Hepatocyte (in vitro differentiated cells): ENCODE measurements around the gene PPP2R5C. TPM values are rescaled to one million over a fixed set of nuclear protein-coding genes. Genes with fewer than 3 reads are reported as not detected.

Experiments
- DNase-seq: peaks from one replicate; pipeline ENCODE4 v3.0.0-alpha.2; 2016; ENCODE audit warnings: low spot score
- H2AFZ ChIP-seq: fragments of 200-600 bp; sonication (generic); 2 replicates; pipeline ENCODE4 v1.6.0; 2016; ENCODE audit warnings: antibody characterized with exemption, mild to moderate bottlenecking
- H3K27ac ChIP-seq: fragments of 200-600 bp; sonication (generic); 2 replicates; pipeline ENCODE4 v1.5.1; 2016; ENCODE audit warnings: mild to moderate bottlenecking
- H3K27me3 ChIP-seq: fragments of 200-600 bp; sonication (generic); 2 replicates; pipeline ENCODE4 v1.6.1; 2016
- H3K36me3 ChIP-seq: fragments of 200-600 bp; sonication (generic); replicated peaks from 2 replicates; pipeline ENCODE4 v1.5.1; 2016; ENCODE audit warnings: low read depth; ENCODE audit not compliant: insufficient read depth
- H3K4me1 ChIP-seq: fragments of 200-600 bp; sonication (generic); 2 replicates; pipeline ENCODE4 v1.5.1; 2016; ENCODE audit warnings: mild to moderate bottlenecking, moderate library complexity; ENCODE audit not compliant: insufficient read depth
- H3K4me2 ChIP-seq: fragments of 200-600 bp; sonication (generic); 2 replicates; pipeline ENCODE4 v1.6.0; 2016
- H3K4me3 ChIP-seq: fragments of 200-600 bp; sonication (generic); 2 replicates; pipeline ENCODE4 v1.5.1; 2016; ENCODE audit warnings: mild to moderate bottlenecking
- H3K79me2 ChIP-seq: fragments of 200-600 bp; sonication (generic); 2 replicates; pipeline ENCODE4 v1.6.0; 2017; ENCODE audit warnings: mild to moderate bottlenecking
- H3K9me2 ChIP-seq: fragments of 200-600 bp; sonication (generic); replicated peaks from 2 replicates; pipeline ENCODE4 v1.6.0; 2017; ENCODE audit warnings: mild to moderate bottlenecking; ENCODE audit not compliant: insufficient read depth
- H3K9me3 ChIP-seq: fragments of 200-600 bp; sonication (generic); 2 replicates; pipeline ENCODE4 v1.5.1; 2016; ENCODE audit warnings: low read depth, mild to moderate bottlenecking
- H4K20me1 ChIP-seq: fragments of 200-600 bp; sonication (generic); 2 replicates; pipeline ENCODE4 v1.6.0; 2016; ENCODE audit warnings: mild to moderate bottlenecking; ENCODE audit not compliant: insufficient read depth, poor library complexity, severe bottlenecking
- CTCF ChIP-seq: fragments of 200-600 bp; sonication (generic); IDR thresholded peaks from 2 replicates; pipeline ENCODE4 v1.5.1; 2016; ENCODE audit warnings: antibody characterized with exemption, mild to moderate bottlenecking; ENCODE audit not compliant: poor library complexity
- EZH2 ChIP-seq: fragments of 200-600 bp; sonication (generic); IDR thresholded peaks from 2 replicates; pipeline ENCODE4 v1.6.1; 2016; ENCODE audit warnings: antibody characterized with exemption, mild to moderate bottlenecking, borderline replicate concordance
- EZH2phosphoT487 ChIP-seq: fragments of 200-600 bp; sonication (generic); IDR thresholded peaks from one replicate; pipeline ENCODE4 v1.6.1; 2018; ENCODE audit warnings: antibody characterized with exemption, mild to moderate bottlenecking, low read depth, moderate library complexity; ENCODE audit not compliant: unreplicated experiment, severe bottlenecking
- WGBS: methylation state at CpG from one replicate; pipeline ENCODE4 v1.1.6; 2016; ENCODE audit warnings: low lambda C conversion rate; ENCODE audit errors: missing lambda C conversion rate; 5-methylcytosine and 5-hydroxymethylcytosine counted together
- polyA plus RNA-seq: library from polyadenylated mRNA; unstranded; fragments of >200 nt; fragmentation: Nextera tagmentation; extraction: Ambion mirVana; gene quantifications from 2 replicates; pipeline ENCODE4 v1.2.1, GENCODE V29; 2016
- total RNA-seq: library from RNA; depleted of rRNA; stranded (reverse); fragments of >200 nt; gene quantifications from 2 replicates; pipeline ENCODE4 v1.2.3, GENCODE V29; 2014

Gene PPP2R5C
- total and polyA plus RNA-seq, 2 experiments from 2014 or later: 47.4 to 78.0 TPM

GRCh38 chr14:101937926-101938767, 176.6 kb downstream of the PPP2R5C start:
- no peak overlapping the region for H3K27ac ChIP-seq
- 63% methylated on average over 12 of the region's 13 CpGs for WGBS
- no peaks in the 10 kb centered on the region for H4K20me1 ChIP-seq
- no peak overlapping the region for H3K4me3 ChIP-seq
- H3K4me2 ChIP-seq: no peak overlapping the region
- no peak overlapping the region for H2AFZ ChIP-seq
- TF ChIP-seq EZH2phosphoT487 (no peak), EZH2 (no peak), CTCF (no peak)
- no peaks in the 10 kb centered on the region for H3K27me3 ChIP-seq
- DNase-seq: no peak
- H3K9me3 ChIP-seq: no peaks in the 10 kb centered on the region
- H3K79me2 ChIP-seq: no peaks in the 10 kb centered on the region
- H3K4me1 ChIP-seq: no peaks in the 10 kb centered on the region
- no peaks in the 10 kb centered on the region for H3K36me3 ChIP-seq
- no peaks in the 10 kb centered on the region for H3K9me2 ChIP-seq

GRCh38 chr14:101939646-101940170, 178.2 kb downstream of the PPP2R5C start:
- Histone ChIP-seq H3K27me3 (no peaks in the 10 kb centered on the region), H4K20me1 (no peaks in the 10 kb centered on the region), H3K9me2 (no peaks in the 10 kb centered on the region), H3K4me3 (no peak overlapping the region), H3K9me3 (no peaks in the 10 kb centered on the region), H3K4me2 (no peak overlapping the region), H3K79me2 (no peaks in the 10 kb centered on the region), H3K4me1 (no peaks in the 10 kb centered on the region), H2AFZ (no peak overlapping the region), H3K27ac (no peak overlapping the region), H3K36me3 (no peaks in the 10 kb centered on the region)
- WGBS: 73% methylated on average over 5 of the region's 5 CpGs
- TF ChIP-seq CTCF: no peak
- TF ChIP-seq EZH2: no peak
- no peak for TF ChIP-seq EZH2phosphoT487
- DNase-seq: no peak

- no peak for TF ChIP-seq EZH2phosphoT487
- TF ChIP-seq EZH2: peak; percentile 4
- WGBS: 70% methylated on average over 5 of the region's 5 CpGs
- no peak overlapping the region for H2AFZ ChIP-seq
- no peaks in the 10 kb centered on the region for H3K9me3 ChIP-seq
- peaks cover 7% of the 10 kb centered on the region for H3K4me1 ChIP-seq
- no peaks in the 10 kb centered on the region for H3K36me3 ChIP-seq
- H3K79me2 ChIP-seq: peaks cover 9% of the 10 kb centered on the region
- no peaks in the 10 kb centered on the region for H4K20me1 ChIP-seq
- H3K4me3 ChIP-seq: no peak overlapping the region
- H3K27ac ChIP-seq: no peak overlapping the region
- no peaks in the 10 kb centered on the region for H3K9me2 ChIP-seq
- no peak for DNase-seq
- H3K4me2 ChIP-seq: no peak overlapping the region
- peaks cover 3% of the 10 kb centered on the region for H3K27me3 ChIP-seq
Observed at GRCh38 chr14:101944451-101944850, 182.9 kb downstream of the PPP2R5C start.

GRCh38 chr14:101945171-101945570, 183.7 kb downstream of the PPP2R5C start:
- TF ChIP-seq EZH2 (no peak), CTCF (no peak), EZH2phosphoT487 (no peak)
- H2AFZ ChIP-seq: no peak overlapping the region
- H3K27ac ChIP-seq: no peak overlapping the region
- 11% methylated on average over 5 of the region's 5 CpGs for WGBS
- peaks cover 3% of the 10 kb centered on the region for H3K27me3 ChIP-seq
- H3K4me3 ChIP-seq: no peak overlapping the region
- no peaks in the 10 kb centered on the region for H3K9me3 ChIP-seq
- peaks cover 7% of the 10 kb centered on the region for H3K4me1 ChIP-seq
- H3K36me3 ChIP-seq: no peaks in the 10 kb centered on the region
- H3K79me2 ChIP-seq: peaks cover 14% of the 10 kb centered on the region
- H3K9me2 ChIP-seq: no peaks in the 10 kb centered on the region
- no peak for DNase-seq
- H3K4me2 ChIP-seq: no peak overlapping the region
- H4K20me1 ChIP-seq: no peaks in the 10 kb centered on the region
